Natural killer cell (primary cell): Measurements from ENCODE around the gene E2F3. TPM values are rescaled to one million over a fixed set of nuclear protein-coding genes. Genes with fewer than 3 reads are reported as not detected.

ENCODE experiments used
- ATAC-seq, 3 donors: fragments of 150-1000 bp in 2 of 3; fragments of 200-7000 bp in 1 of 3; cut with Tn5 transposase; 1 replicate in 1 of 3; 2 replicates in 2 of 3; pipeline ENCODE4 v1.10.0; 2021; ENCODE audit warnings: mild to moderate bottlenecking in 2 of 3, moderate library complexity in 2 of 3
- DNase-seq, 2 donors: peaks; one replicate each; pipeline versions ENCODE4 v3.0.0 to v3.0.0-alpha.2; 2013 to 2021; ENCODE audit warnings: mixed read lengths in 1 of 2
- H3K27ac ChIP-seq: one replicate; pipeline ENCODE4 v1.5.1; 2013; ENCODE audit warnings: mild to moderate bottlenecking, low read length
- H3K27me3 ChIP-seq: one replicate; pipeline ENCODE4 v1.6.1; 2013; ENCODE audit warnings: low read length; ENCODE audit not compliant: control insufficient read depth, insufficient read depth
- H3K36me3 ChIP-seq: one replicate; pipeline ENCODE4 v1.6.1; 2013; ENCODE audit warnings: low read length; ENCODE audit not compliant: control insufficient read depth, insufficient read depth
- H3K4me1 ChIP-seq: one replicate; pipeline ENCODE4 v1.6.1; 2013; ENCODE audit warnings: low read length; ENCODE audit not compliant: control insufficient read depth, insufficient read depth
- H3K4me3 ChIP-seq: one replicate; pipeline ENCODE4 v1.5.1; 2013; ENCODE audit warnings: low read length
- H3K9me3 ChIP-seq: one replicate; pipeline ENCODE4 v1.6.1; 2013; ENCODE audit warnings: low read length; ENCODE audit not compliant: control insufficient read depth, insufficient read depth
- H3K27ac Mint-ChIP-seq, 2 donors: one replicate each; pipeline ENCODE4 v1.8.0; 2022; ENCODE audit warnings: mild to moderate bottlenecking in 2 of 2, mixed read lengths in 2 of 2, moderate library complexity in 1 of 2
- H3K27me3 Mint-ChIP-seq, 2 donors: one replicate each; pipeline ENCODE4 v1.8.0; 2022; ENCODE audit warnings: low read depth in 2 of 2, mixed read lengths in 2 of 2
- H3K36me3 Mint-ChIP-seq: one replicate; pipeline ENCODE4 v1.8.0; 2022; ENCODE audit warnings: mixed read lengths
- H3K4me1 Mint-ChIP-seq, 2 donors: one replicate each; pipeline ENCODE4 v1.8.0; 2022; ENCODE audit warnings: mixed read lengths in 2 of 2
- H3K4me3 Mint-ChIP-seq: one replicate; pipeline ENCODE4 v1.8.0; 2022; ENCODE audit warnings: mild to moderate bottlenecking, moderate library complexity, mixed read lengths
- H3K9me3 Mint-ChIP-seq, 2 donors: one replicate each; pipeline ENCODE4 v1.8.0; 2022; ENCODE audit warnings: mixed read lengths in 2 of 2
- CTCF ChIP-seq: fragments of 200-600 bp; IDR thresholded peaks from one replicate; pipeline ENCODE4 v1.8.0; 2022; ENCODE audit warnings: antibody characterized with exemption
- WGBS: methylation state at CpG from one replicate; pipeline ENCODE4 v1.1.7; 2013; ENCODE audit warnings: missing lambda C conversion rate; ENCODE audit not compliant: insufficient coverage; 5-methylcytosine and 5-hydroxymethylcytosine counted together
- intact Hi-C: fragments of 100-400 bp; cut with micrococcal nuclease; formaldehyde crosslinking; loops from one replicate; pipeline ENCODE4 v1.14.2; 2022
- total RNA-seq, 4 donors: library from RNA; stranded (reverse); fragments of 120-200 nt in 1 of 4; gene quantifications; one replicate each; pipeline versions ENCODE4 v1.2.3 to v1.2.4, GENCODE V29; 2013 to 2022

E2F3 gene
- total RNA-seq, 3 donors from 2014 or later (not counting 1 experiment from before 2014, with no cell fraction given): 8.2 to 14.7 (median 12.2) TPM

DNA sequence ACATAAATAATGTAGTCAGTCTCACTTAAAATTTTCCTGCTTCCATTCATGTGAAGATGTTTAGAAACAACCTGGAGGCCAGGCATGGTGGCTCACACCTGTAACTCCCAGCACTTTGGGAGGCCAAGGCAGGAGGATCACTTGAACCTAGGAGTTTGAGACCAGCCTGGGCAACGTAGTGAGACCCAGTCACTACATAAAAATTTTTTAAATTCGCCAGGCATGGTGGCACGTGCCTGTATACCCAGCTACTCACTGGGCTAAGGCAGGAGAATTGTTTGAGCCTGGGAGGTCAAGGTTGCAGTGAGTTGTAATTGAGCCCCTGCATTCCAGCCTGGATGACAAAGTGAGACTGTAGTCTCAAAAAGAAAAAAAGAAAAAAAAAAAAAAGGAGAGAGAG, 47.3 kb upstream of the E2F3 start:
- no peak overlapping the region for H3K27ac ChIP-seq
- H3K4me1 ChIP-seq: no peaks in the 10 kb centered on the region
- DNase-seq (no peak), ATAC-seq (no peak)
- Mint-ChIP-seq H3K27ac (no peak overlapping the region), H3K27me3 (peaks cover 0 to 2% of the 10 kb centered on the region in 2 donors), H3K9me3 (no peaks in the 10 kb centered on the region), H3K4me3 (no peak overlapping the region), H3K4me1 (peaks cover 0 to 5% of the 10 kb centered on the region in 2 donors), H3K36me3 (no peaks in the 10 kb centered on the region)
- intact Hi-C loops: no loop called here
- H3K9me3 ChIP-seq: peaks cover 6% of the 10 kb centered on the region
- H3K36me3 ChIP-seq: no peaks in the 10 kb centered on the region
- WGBS: 96% methylated on average over 3 of the region's 3 CpGs
- no peak overlapping the region for H3K4me3 ChIP-seq
- no peaks in the 10 kb centered on the region for H3K27me3 ChIP-seq
- no peak for TF ChIP-seq CTCF

DNA sequence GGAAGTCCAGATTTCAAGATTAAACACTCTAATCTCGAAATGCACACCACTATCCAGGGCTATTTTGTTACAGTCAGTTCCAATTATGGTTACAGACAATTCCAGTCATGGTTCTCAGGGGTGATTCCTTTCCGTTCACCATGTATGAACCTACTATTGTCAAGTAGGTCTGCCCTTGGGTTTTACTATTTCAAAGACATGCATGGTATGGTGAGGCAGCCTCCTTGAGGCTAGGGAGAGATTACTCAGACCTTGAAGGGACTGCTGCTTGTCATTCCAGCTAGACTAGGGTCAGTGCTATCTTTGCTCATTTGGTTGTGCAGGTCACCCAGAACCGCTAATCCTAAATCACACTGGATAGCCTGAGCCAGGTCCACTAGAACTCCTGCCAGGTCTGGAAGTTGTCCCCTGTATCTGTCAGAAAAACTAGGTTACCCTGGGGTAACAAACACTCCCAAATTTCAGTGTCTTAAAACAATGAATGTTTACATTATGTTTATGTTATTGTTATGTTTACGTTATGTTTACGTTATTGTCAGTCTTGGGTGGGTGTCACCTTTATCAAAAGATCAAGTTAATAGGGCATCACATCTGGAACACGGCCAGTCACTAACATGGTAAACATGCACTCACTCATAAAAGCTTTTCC, 41.1 kb upstream of the E2F3 start:
- Mint-ChIP-seq H3K27ac (no peak overlapping the region), H3K4me1 (peaks cover 9 to 14% of the 10 kb centered on the region in 2 donors), H3K27me3 (peaks cover 0 to 2% of the 10 kb centered on the region in 2 donors), H3K4me3 (no peak overlapping the region), H3K36me3 (no peaks in the 10 kb centered on the region), H3K9me3 (no peaks in the 10 kb centered on the region)
- Histone ChIP-seq H3K9me3 (no peaks in the 10 kb centered on the region), H3K4me1 (peaks cover 4% of the 10 kb centered on the region), H3K27ac (no peak overlapping the region), H3K4me3 (no peak overlapping the region), H3K27me3 (no peaks in the 10 kb centered on the region), H3K36me3 (no peaks in the 10 kb centered on the region)
- 96% methylated on average over 6 of the region's 6 CpGs for WGBS
- no peak for DNase-seq
- no peak for TF ChIP-seq CTCF
- no peak for ATAC-seq
- intact Hi-C loops: no loop called here

- Histone ChIP-seq H3K27me3 (no peaks in the 10 kb centered on the region), H3K4me3 (no peak overlapping the region), H3K9me3 (no peaks in the 10 kb centered on the region), H3K27ac (no peak overlapping the region), H3K36me3 (no peaks in the 10 kb centered on the region), H3K4me1 (peaks cover 22% of the 10 kb centered on the region)
- H3K27me3 Mint-ChIP-seq: peaks cover 0 to 2% of the 10 kb centered on the region in 2 donors
- H3K4me3 Mint-ChIP-seq: no peak overlapping the region
- peak overlapping the region; percentile 33 to 52 for H3K27ac Mint-ChIP-seq
- DNase-seq (no peak), ATAC-seq (no peak)
- no peaks in the 10 kb centered on the region for H3K9me3 Mint-ChIP-seq
- TF ChIP-seq CTCF: no peak
- intact Hi-C loops: no loop called here
- H3K36me3 Mint-ChIP-seq: no peaks in the 10 kb centered on the region
- 100% methylated on average over 1 of the region's 1 CpG for WGBS
- H3K4me1 Mint-ChIP-seq: peaks cover 29 to 34% of the 10 kb centered on the region in 2 donors
Observed at GRCh38 chr6:20362623-20363022, 39.1 kb upstream of the E2F3 start.

DNA sequence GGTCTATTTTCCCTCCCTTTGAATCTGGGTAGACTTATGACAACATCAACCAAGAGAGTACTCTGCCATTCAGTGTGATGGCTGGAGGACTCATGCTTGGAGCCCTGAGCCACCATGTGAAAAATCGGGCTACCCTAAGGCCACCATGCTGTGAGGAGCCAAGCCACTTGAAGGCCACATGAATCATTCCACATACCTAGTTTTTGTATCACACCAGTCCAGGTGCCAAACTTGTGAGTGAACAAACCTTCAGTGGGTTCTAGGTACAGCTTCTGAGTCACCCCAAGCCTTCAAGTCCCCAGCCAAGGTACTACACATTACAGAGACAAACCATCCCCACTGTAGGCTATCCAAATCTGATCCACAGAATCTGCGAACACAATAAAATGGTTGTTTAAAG, 37.4 kb upstream of the E2F3 start:
- no peaks in the 10 kb centered on the region for H3K27me3 ChIP-seq
- Mint-ChIP-seq H3K27ac (peak overlapping the region in 1 of 2 donors; percentile 92), H3K9me3 (no peaks in the 10 kb centered on the region), H3K4me3 (no peak overlapping the region), H3K27me3 (no peaks in the 10 kb centered on the region), H3K36me3 (no peaks in the 10 kb centered on the region), H3K4me1 (peaks cover 45 to 46% of the 10 kb centered on the region in 2 donors)
- ATAC-seq (no peak), DNase-seq (no peak)
- no peak overlapping the region for H3K4me3 ChIP-seq
- peaks cover 38% of the 10 kb centered on the region for H3K4me1 ChIP-seq
- no peak for TF ChIP-seq CTCF
- 88% methylated on average over 2 of the region's 2 CpGs for WGBS
- H3K9me3 ChIP-seq: no peaks in the 10 kb centered on the region
- H3K36me3 ChIP-seq: no peaks in the 10 kb centered on the region
- intact Hi-C loops: no loop called here
- no peak overlapping the region for H3K27ac ChIP-seq
